ENCODE results near the gene INO80C.
A peak's percentile ranks its signal among the peaks of the same experiment; 100 is the strongest.
"Not testable (repeated sequence)": the region's sequence is repeated elsewhere in the genome, so short reads cannot be mapped to it uniquely, and the experiment has no call there.

Gene INO80C

GRCh38 chr18:35490894-35491699, 6.7 kb downstream of the INO80C start:
- H3K27ac ChIP-seq, result peak overlapping the region in 3 of 21 experiments; percentile 30 to 37 (median 37)
- H3K4me3 ChIP-seq, result no peak overlapping the region

- Histone ChIP-seq H3K4me3 (no peak overlapping the region), H3K27ac (no peak overlapping the region)
These were observed 7.8 kb downstream of the INO80C start for GRCh38 chr18:35489913-35490490.

GRCh38 chr18:35489281-35489680, 8.5 kb downstream of the INO80C start:
- not testable (repeated sequence) for H3K27ac ChIP-seq, H3K4me3 ChIP-seq

GRCh38 chr18:35488396-35488795, 9.4 kb downstream of the INO80C start:
- H3K27ac ChIP-seq, H3K4me3 ChIP-seq: not testable (repeated sequence)

GRCh38 chr18:35487525-35487924, 10.2 kb downstream of the INO80C start:
- H3K4me3 ChIP-seq, H3K27ac ChIP-seq: not testable (repeated sequence)

- H3K4me3 ChIP-seq, result no peak overlapping the region
- H3K27ac ChIP-seq, result no peak overlapping the region
These were observed 11.9 kb downstream of the INO80C start for GRCh38 chr18:35485852-35486251.

GRCh38 chr18:35484034-35484433, 13.7 kb downstream of the INO80C start:
- no peak overlapping the region for H3K27ac ChIP-seq
- H3K4me3 ChIP-seq, result no peak overlapping the region

- Histone ChIP-seq H3K4me3 (no peak overlapping the region), H3K27ac (no peak overlapping the region)
These were observed 15.8 kb downstream of the INO80C start for GRCh38 chr18:35481960-35482366.

GRCh38 chr18:35479911-35480586, 17.7 kb downstream of the INO80C start:
- peak overlapping the region in 8 of 21 experiments; percentile 3 to 74 (median 48) for H3K27ac ChIP-seq
- no peak overlapping the region for H3K4me3 ChIP-seq

GRCh38 chr18:35478520-35479435, 19.0 kb downstream of the INO80C start:
- Histone ChIP-seq H3K4me3 (no peak overlapping the region), H3K27ac (peak overlapping the region in 15 of 21 experiments; percentile 3 to 74 (median 55))

GRCh38 chr18:35477974-35478373, 19.8 kb downstream of the INO80C start:
- peak overlapping the region in 8 of 21 experiments; percentile 6 to 69 (median 47) for H3K27ac ChIP-seq

GRCh38 chr18:35477497-35477896, 20.3 kb downstream of the INO80C start:
- Histone ChIP-seq H3K27ac (peak overlapping the region in 7 of 21 experiments; percentile 6 to 69 (median 49)), H3K4me3 (no peak overlapping the region)

More at GRCh38 chr18:35477974-35478373, 19.8 kb downstream of the INO80C start:
- H3K4me3 ChIP-seq, result no peak overlapping the region

- Histone ChIP-seq H3K4me3 (no peak overlapping the region), H3K27ac (no peak overlapping the region)
These were observed 22.9 kb downstream of the INO80C start for GRCh38 chr18:35474884-35475283.

GRCh38 chr18:35473562-35473961, 24.2 kb downstream of the INO80C start:
- Histone ChIP-seq H3K4me3 (no peak overlapping the region), H3K27ac (no peak overlapping the region)

GRCh38 chr18:35470435-35470834, 27.3 kb downstream of the INO80C start:
- no peak overlapping the region for H3K4me3 ChIP-seq

GRCh38 chr18:35469725-35470124, 28.0 kb downstream of the INO80C start:
- Histone ChIP-seq H3K4me3 (no peak overlapping the region), H3K27ac (peak overlapping the region in 1 of 21 experiments; percentile 44)

More at GRCh38 chr18:35470435-35470834, 27.3 kb downstream of the INO80C start:
- peak overlapping the region in 3 of 21 experiments; percentile 10 to 59 (median 44) for H3K27ac ChIP-seq

GRCh38 chr18:35468711-35469110, 29.0 kb downstream of the INO80C start:
- no peak overlapping the region for H3K4me3 ChIP-seq
- peak overlapping the region in 2 of 21 experiments; percentile 21 to 72 for H3K27ac ChIP-seq

- H3K4me3 ChIP-seq, result no peak overlapping the region
- H3K27ac ChIP-seq, result peak overlapping the region in 4 of 21 experiments; percentile 6 to 72 (median 13)
These were observed 30.1 kb downstream of the INO80C start for GRCh38 chr18:35467624-35468016.
